Measurements from ENCODE around the gene THRAP3. TPM values are rescaled to one million over a fixed set of nuclear protein-coding genes. Genes with fewer than 3 reads are reported as not detected.
"Not testable (repeated sequence)": the region's sequence is repeated elsewhere in the genome, so short reads cannot be mapped to it uniquely, and the experiment has no call there.

THRAP3 gene
- total RNA-seq, 5 donors from 2014 or later (not counting 1 experiment from before 2014, with no cell fraction given), result 75.2 to 111 (median 101) TPM

DNA sequence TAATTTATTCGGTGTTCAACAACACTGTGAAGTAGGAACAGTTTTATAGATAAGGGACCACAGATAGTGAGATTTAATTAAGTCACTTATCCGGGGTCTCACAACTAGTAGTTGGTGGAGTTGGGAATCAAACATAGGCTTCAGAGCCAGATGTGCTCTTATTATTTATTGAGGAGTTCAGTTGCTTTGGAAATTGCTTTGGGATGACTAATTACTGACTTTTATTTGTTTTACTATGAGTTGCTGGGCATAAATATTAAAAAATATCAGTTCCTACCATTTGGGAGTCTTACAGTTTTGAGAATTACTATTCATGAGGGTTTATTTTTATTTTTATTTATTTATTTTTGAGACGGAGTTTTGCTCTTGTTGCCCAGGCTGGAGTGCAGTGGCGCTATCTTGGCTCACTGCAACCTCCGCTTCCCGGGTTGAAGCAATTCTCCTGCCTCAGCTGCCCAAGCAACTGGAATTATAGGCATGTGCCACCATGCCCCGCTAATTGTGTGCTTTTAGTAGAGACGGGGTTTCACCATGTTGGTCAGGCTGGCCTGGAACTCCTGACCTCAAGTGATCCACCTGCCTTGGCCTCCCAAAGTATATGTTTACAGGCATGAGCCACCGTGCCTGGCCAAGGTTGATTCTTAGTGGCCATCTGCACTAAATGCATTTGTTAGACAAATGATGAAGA, 27.7 kb downstream of the THRAP3 start:
- no peak overlapping the region for H3K4me3 ChIP-seq (ENCODE audit: control insufficient read depth in 1 of 2, extremely low read depth in 1 of 2, low read length in 1 of 2)
- no peaks in the 10 kb centered on the region for H3K9me3 ChIP-seq
- WGBS (ENCODE audit: insufficient coverage), result 86% methylated on average over 7 of the region's 9 CpGs
- Mint-ChIP-seq H3K4me1 (peaks cover 68 to 72% (median 70%) of the 10 kb centered on the region in 3 donors), H3K27ac (no peak overlapping the region), H3K27me3 (no peaks in the 10 kb centered on the region), H3K4me3 (no peak overlapping the region), H3K36me3 (peaks cover 15% of the 10 kb centered on the region), H3K9me3 (no peaks in the 10 kb centered on the region)
- H3K36me3 ChIP-seq (ENCODE audit: control insufficient read depth in 2 of 2, extremely low read depth in 1 of 2, insufficient read depth in 1 of 2, low read length in 1 of 2), result peaks cover 5 to 12% of the 10 kb centered on the region in 2 donors
- POLR2A ChIA-PET, result no interaction called here
- CTCF ChIA-PET, result interaction anchor here in 1 of 2 donors (1.3 kb wide), 1 partner anchor 28 kb away, joined by 3 read pairs; no protein-coding TSS in a partner anchor
- no peak for ATAC-seq (replicated peaks in 1 of 4)
- H3K27me3 ChIP-seq (replicated peaks in 1 of 2; ENCODE audit: control insufficient read depth in 2 of 2, extremely low read depth in 1 of 2, insufficient read depth in 2 of 2, low read length in 1 of 2), result no peaks in the 10 kb centered on the region
- no peak for DNase-seq
- no peak overlapping the region for H3K27ac ChIP-seq (ENCODE audit: low read length)
- peaks cover 4 to 11% of the 10 kb centered on the region in 2 experiments for H3K4me1 ChIP-seq (ENCODE audit: control insufficient read depth in 1 of 2, extremely low read depth in 1 of 2, insufficient read depth in 2 of 2, low read length in 2 of 2)

DNA sequence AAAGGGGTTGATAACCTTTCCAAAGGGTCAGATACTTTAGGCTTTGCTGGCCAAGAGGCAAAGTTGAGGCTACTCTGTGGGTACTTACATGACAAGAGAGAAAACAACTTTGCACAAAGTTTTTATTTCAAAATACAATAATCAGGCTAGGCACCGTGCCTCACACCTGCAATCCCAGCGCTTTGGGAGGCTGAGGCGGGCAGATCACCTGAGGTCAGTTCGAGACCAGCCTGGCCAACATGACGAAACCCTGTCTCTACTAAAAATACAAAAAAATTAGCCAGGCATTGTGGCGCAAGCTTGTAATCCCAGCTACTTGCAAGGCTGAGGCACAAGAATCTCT, 28.2 kb downstream of the THRAP3 start:
- 94% methylated on average over 3 of the region's 6 CpGs for WGBS (ENCODE audit: insufficient coverage)
- H3K27ac ChIP-seq (ENCODE audit: low read length); H3K27me3 Mint-ChIP-seq; H3K9me3 ChIP-seq; DNase-seq; ATAC-seq (replicated peaks in 1 of 4); H3K4me3 ChIP-seq (ENCODE audit: control insufficient read depth in 1 of 2, extremely low read depth in 1 of 2, low read length in 1 of 2); H3K27ac Mint-ChIP-seq; H3K4me3 Mint-ChIP-seq; POLR2A ChIA-PET; H3K9me3 Mint-ChIP-seq; H3K27me3 ChIP-seq (replicated peaks in 1 of 2; ENCODE audit: control insufficient read depth in 2 of 2, extremely low read depth in 1 of 2, insufficient read depth in 2 of 2, low read length in 1 of 2): not testable (repeated sequence)
- H3K36me3 Mint-ChIP-seq, result peaks cover 20% of the 10 kb centered on the region
- H3K4me1 Mint-ChIP-seq, result peaks cover 72 to 75% (median 75%) of the 10 kb centered on the region in 3 donors
- peaks cover 4 to 11% of the 10 kb centered on the region in 2 experiments for H3K4me1 ChIP-seq (ENCODE audit: control insufficient read depth in 1 of 2, extremely low read depth in 1 of 2, insufficient read depth in 2 of 2, low read length in 2 of 2)
- peaks cover 5 to 12% of the 10 kb centered on the region in 2 donors for H3K36me3 ChIP-seq (ENCODE audit: control insufficient read depth in 2 of 2, extremely low read depth in 1 of 2, insufficient read depth in 1 of 2, low read length in 1 of 2)
- CTCF ChIA-PET, result interaction anchor here in 1 of 2 donors (1.3 kb wide), 1 partner anchor 27 kb away, joined by 3 read pairs; no protein-coding TSS in a partner anchor

DNA sequence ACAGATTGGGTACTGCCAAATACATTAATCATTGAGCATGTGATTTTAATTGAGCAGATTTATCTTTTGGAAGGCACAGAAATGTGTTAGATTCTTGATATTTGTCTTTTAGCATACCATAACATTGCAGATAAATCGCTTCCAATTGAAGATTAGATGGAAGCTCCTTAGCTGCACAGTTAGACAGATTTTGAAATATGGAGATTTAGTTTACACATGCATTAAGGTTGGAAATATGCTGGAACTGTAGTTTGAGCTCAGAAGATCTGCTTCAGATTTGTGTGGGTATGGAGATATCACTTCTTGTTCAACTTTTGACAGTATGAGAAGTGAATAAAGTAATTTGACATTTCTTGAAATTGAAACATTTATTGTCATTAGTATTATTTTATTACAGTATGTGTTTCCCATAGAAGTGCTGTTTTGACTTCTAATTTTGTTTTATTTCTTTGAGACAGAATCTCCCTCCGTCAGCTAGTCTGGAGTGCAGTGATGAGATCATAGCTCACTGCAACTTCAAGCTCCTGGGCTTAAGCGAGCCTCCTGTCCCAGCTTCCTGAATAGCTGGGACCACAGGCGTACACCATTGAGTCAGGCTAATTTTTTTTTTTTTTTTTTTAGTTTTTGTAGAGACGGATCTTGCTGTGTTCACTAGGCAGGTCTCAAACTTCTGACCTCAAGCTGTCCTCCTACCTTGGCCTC, 29.1 kb downstream of the THRAP3 start:
- Mint-ChIP-seq H3K27ac (peak overlapping the region in 1 of 2 donors; percentile 67), H3K36me3 (peaks cover 22% of the 10 kb centered on the region), H3K27me3 (no peaks in the 10 kb centered on the region), H3K4me3 (no peak overlapping the region), H3K9me3 (no peaks in the 10 kb centered on the region), H3K4me1 (peaks cover 70 to 74% (median 71%) of the 10 kb centered on the region in 3 donors)
- ATAC-seq (replicated peaks in 1 of 4), result peak in 2 of 4 experiments; percentile 34 to 38
- WGBS (ENCODE audit: insufficient coverage), result 80% methylated on average over 1 of the region's 5 CpGs
- Histone ChIP-seq H3K27ac (ENCODE audit: low read length) (no peak overlapping the region), H3K9me3 (no peaks in the 10 kb centered on the region), H3K36me3 (ENCODE audit: control insufficient read depth in 2 of 2, extremely low read depth in 1 of 2, insufficient read depth in 1 of 2, low read length in 1 of 2) (peaks cover 5 to 13% of the 10 kb centered on the region in 2 donors), H3K4me3 (ENCODE audit: control insufficient read depth in 1 of 2, extremely low read depth in 1 of 2, low read length in 1 of 2) (no peak overlapping the region), H3K27me3 (replicated peaks in 1 of 2; ENCODE audit: control insufficient read depth in 2 of 2, extremely low read depth in 1 of 2, insufficient read depth in 2 of 2, low read length in 1 of 2) (no peaks in the 10 kb centered on the region), H3K4me1 (ENCODE audit: control insufficient read depth in 1 of 2, extremely low read depth in 1 of 2, insufficient read depth in 2 of 2, low read length in 2 of 2) (peaks cover 4 to 11% of the 10 kb centered on the region in 2 experiments)
- CTCF ChIA-PET, result interaction anchor here in 1 of 2 donors (1.0 kb wide), 1 partner anchor 29 kb away, joined by 4 read pairs; the partner anchor contains the start of gene THRAP3
- no peak for DNase-seq
- POLR2A ChIA-PET, result interaction anchor here (0.5 to 1.0 kb wide), 7 partner anchors 9 to 431 kb away, joined by 3 to 5 read pairs (median 3); partner anchors contain the start of gene THRAP3 (in 1 of the 2)

DNA sequence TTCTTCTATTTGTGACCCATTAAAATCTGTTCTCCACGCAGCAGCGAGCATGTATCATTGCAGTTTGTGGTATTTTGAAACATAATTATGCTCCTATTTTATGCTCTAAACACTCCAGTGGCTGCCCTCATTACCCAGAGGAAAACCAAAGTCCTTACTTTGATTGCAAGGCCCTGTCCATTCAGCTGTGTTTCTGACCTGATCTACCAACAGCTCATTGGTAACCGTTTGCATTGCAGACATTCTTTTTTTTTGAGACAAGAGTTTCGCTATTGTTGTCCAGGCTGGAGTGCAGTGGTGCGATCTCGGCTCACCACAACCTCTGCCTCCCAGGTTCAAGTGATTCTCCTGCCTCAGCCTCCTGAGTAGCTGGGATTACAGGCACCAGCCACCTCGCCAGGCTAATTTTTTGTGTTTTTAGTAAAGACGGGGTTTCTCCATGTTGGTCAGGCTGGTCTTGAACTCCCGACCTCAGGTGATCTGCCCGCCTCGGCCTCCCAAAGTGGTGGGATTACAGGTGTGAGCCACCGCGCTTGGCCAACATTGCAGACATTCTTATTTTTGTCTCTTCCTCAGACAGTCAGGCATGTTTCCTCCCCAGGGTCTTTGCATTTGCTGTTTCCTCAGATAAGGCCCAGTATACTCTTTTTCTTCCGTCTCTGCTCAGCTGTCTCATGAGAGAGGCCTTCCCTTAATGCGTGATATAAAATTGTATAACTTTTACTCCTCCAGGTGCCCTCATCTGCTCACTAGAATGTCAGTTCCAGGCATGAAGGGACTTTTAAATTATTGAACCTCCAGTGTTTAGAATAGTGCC, 32.5 kb downstream of the THRAP3 start:
- H3K27me3 ChIP-seq (replicated peaks in 1 of 2; ENCODE audit: control insufficient read depth in 2 of 2, extremely low read depth in 1 of 2, insufficient read depth in 2 of 2, low read length in 1 of 2), result no peaks in the 10 kb centered on the region
- H3K27me3 Mint-ChIP-seq, result no peaks in the 10 kb centered on the region
- 33% methylated on average over 2 of the region's 15 CpGs for WGBS (ENCODE audit: insufficient coverage)
- H3K4me3 Mint-ChIP-seq, result no peak overlapping the region
- H3K36me3 Mint-ChIP-seq, result peaks cover 16% of the 10 kb centered on the region
- H3K36me3 ChIP-seq (ENCODE audit: control insufficient read depth in 2 of 2, extremely low read depth in 1 of 2, insufficient read depth in 1 of 2, low read length in 1 of 2), result peaks cover 4 to 24% of the 10 kb centered on the region in 2 donors
- DNase-seq (no peak), ATAC-seq (replicated peaks in 1 of 4) (no peak)
- no peak overlapping the region for H3K27ac ChIP-seq (ENCODE audit: low read length)
- peaks cover 3 to 4% of the 10 kb centered on the region in 2 experiments for H3K4me1 ChIP-seq (ENCODE audit: control insufficient read depth in 1 of 2, extremely low read depth in 1 of 2, insufficient read depth in 2 of 2, low read length in 2 of 2)
- H3K4me3 ChIP-seq (ENCODE audit: control insufficient read depth in 1 of 2, extremely low read depth in 1 of 2, low read length in 1 of 2), result no peak overlapping the region
- peaks cover 42 to 57% (median 54%) of the 10 kb centered on the region in 3 donors for H3K4me1 Mint-ChIP-seq
- H3K27ac Mint-ChIP-seq, result peak overlapping the region in 1 of 2 donors; percentile 6
- CTCF ChIA-PET, result no interaction called here
- H3K9me3 Mint-ChIP-seq, result no peaks in the 10 kb centered on the region
- H3K9me3 ChIP-seq, result no peaks in the 10 kb centered on the region
- POLR2A ChIA-PET, result interaction anchor here in 1 of 2 donors (0.6 kb wide), 1 partner anchor 15 kb away, joined by 6 read pairs; no protein-coding TSS in a partner anchor

DNA sequence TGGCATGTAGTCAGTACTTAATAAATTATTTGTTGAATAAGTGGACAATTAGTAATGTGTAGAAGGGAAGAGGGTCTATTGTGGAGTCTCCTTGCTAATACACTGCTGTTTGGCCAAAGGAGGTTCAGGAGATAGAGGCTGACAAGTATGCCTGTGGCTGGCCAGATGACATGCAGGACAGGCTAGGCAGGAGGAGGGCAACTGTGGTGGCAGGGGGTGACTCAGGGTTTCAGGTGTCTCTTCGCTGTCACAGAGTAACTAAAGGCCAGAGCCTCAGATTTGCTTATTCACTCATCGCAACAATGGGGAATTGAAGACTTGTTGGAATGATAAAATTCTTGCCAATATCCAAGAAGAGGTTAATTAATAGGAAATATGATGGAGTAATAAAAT, 33.1 kb downstream of the THRAP3 start:
- Histone ChIP-seq H3K9me3 (no peaks in the 10 kb centered on the region), H3K36me3 (ENCODE audit: control insufficient read depth in 2 of 2, extremely low read depth in 1 of 2, insufficient read depth in 1 of 2, low read length in 1 of 2) (peaks cover 4 to 26% of the 10 kb centered on the region in 2 donors), H3K4me3 (ENCODE audit: control insufficient read depth in 1 of 2, extremely low read depth in 1 of 2, low read length in 1 of 2) (no peak overlapping the region), H3K27me3 (replicated peaks in 1 of 2; ENCODE audit: control insufficient read depth in 2 of 2, extremely low read depth in 1 of 2, insufficient read depth in 2 of 2, low read length in 1 of 2) (no peaks in the 10 kb centered on the region), H3K27ac (ENCODE audit: low read length) (no peak overlapping the region), H3K4me1 (ENCODE audit: control insufficient read depth in 1 of 2, extremely low read depth in 1 of 2, insufficient read depth in 2 of 2, low read length in 2 of 2) (peaks cover 3 to 4% of the 10 kb centered on the region in 2 experiments)
- Mint-ChIP-seq H3K4me3 (no peak overlapping the region), H3K27me3 (no peaks in the 10 kb centered on the region), H3K27ac (peak overlapping the region in 1 of 2 donors; percentile 6), H3K4me1 (peaks cover 41 to 56% (median 50%) of the 10 kb centered on the region in 3 donors), H3K9me3 (no peaks in the 10 kb centered on the region), H3K36me3 (peaks cover 20% of the 10 kb centered on the region)
- POLR2A ChIA-PET, result no interaction called here
- CTCF ChIA-PET, result no interaction called here
- DNase-seq (no peak), ATAC-seq (replicated peaks in 1 of 4) (no peak)
- 86% methylated on average over 1 of the region's 2 CpGs for WGBS (ENCODE audit: insufficient coverage)

DNA sequence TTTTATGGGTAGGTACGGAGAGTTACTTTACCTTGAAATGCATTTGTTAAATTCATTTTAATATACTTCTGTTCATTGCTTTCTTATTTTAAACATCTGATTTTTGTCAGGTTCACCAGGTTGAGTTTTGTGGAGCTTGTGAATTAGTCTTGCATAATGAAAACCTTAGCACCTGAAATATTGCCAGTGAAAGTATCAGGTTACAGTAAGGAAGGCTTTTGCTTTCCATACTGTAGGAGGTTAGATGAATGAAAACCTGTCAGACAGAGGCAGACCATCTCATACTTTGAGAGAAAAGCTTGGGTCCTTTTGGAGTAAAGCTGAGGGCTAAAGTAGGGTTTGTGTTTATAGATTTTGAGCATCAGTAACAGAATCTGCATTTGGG, 34.7 kb downstream of the THRAP3 start:
- Mint-ChIP-seq H3K27ac (no peak overlapping the region), H3K27me3 (no peaks in the 10 kb centered on the region), H3K4me1 (peaks cover 36 to 48% (median 43%) of the 10 kb centered on the region in 3 donors), H3K9me3 (no peaks in the 10 kb centered on the region), H3K36me3 (peaks cover 26% of the 10 kb centered on the region), H3K4me3 (no peak overlapping the region)
- H3K9me3 ChIP-seq, result no peaks in the 10 kb centered on the region
- H3K27me3 ChIP-seq (replicated peaks in 1 of 2; ENCODE audit: control insufficient read depth in 2 of 2, extremely low read depth in 1 of 2, insufficient read depth in 2 of 2, low read length in 1 of 2), result no peaks in the 10 kb centered on the region
- peaks cover 4 to 26% of the 10 kb centered on the region in 2 donors for H3K36me3 ChIP-seq (ENCODE audit: control insufficient read depth in 2 of 2, extremely low read depth in 1 of 2, insufficient read depth in 1 of 2, low read length in 1 of 2)
- no CpG with 5 or more reads among the region's 1 CpG for WGBS (ENCODE audit: insufficient coverage)
- ATAC-seq (replicated peaks in 1 of 4) (no peak), DNase-seq (no peak)
- POLR2A ChIA-PET, result interaction anchor here in 1 of 2 donors (0.6 kb wide), 1 partner anchor 15 kb away, joined by 3 read pairs; no protein-coding TSS in a partner anchor
- H3K4me3 ChIP-seq (ENCODE audit: control insufficient read depth in 1 of 2, extremely low read depth in 1 of 2, low read length in 1 of 2), result no peak overlapping the region
- H3K4me1 ChIP-seq (ENCODE audit: control insufficient read depth in 1 of 2, extremely low read depth in 1 of 2, insufficient read depth in 2 of 2, low read length in 2 of 2), result no peaks in the 10 kb centered on the region
- CTCF ChIA-PET, result no interaction called here
- H3K27ac ChIP-seq (ENCODE audit: low read length), result no peak overlapping the region
